HG03064 (cell line): Measurements from ENCODE around the gene COL5A1.
"Not testable (repeated sequence)": the region's sequence is repeated elsewhere in the genome, so short reads cannot be mapped to it uniquely, and the experiment has no call there.

Experiments used
- ATAC-seq: cut with Tn5 transposase; IDR thresholded peaks from one replicate; pipeline ENCODE4 v1.9.1; 2021; ENCODE audit warnings: low read depth; ENCODE audit not compliant: unreplicated experiment

Gene COL5A1

GRCh38 chr9:134670851-134671281, 29.3 kb downstream of the COL5A1 start:
- no peak for ATAC-seq

- no peak for ATAC-seq
Observed at GRCh38 chr9:134671341-134672113, 29.9 kb downstream of the COL5A1 start.

GRCh38 chr9:134676361-134676760, 34.8 kb downstream of the COL5A1 start:
- ATAC-seq = no peak

- no peak for ATAC-seq
Observed at GRCh38 chr9:134676886-134677285, 35.3 kb downstream of the COL5A1 start.

- no peak for ATAC-seq
Observed at GRCh38 chr9:134677743-134678142, 36.1 kb downstream of the COL5A1 start.

GRCh38 chr9:134678206-134678605, 36.6 kb downstream of the COL5A1 start:
- ATAC-seq = no peak

GRCh38 chr9:134678666-134679443, 37.3 kb downstream of the COL5A1 start:
- ATAC-seq = no peak

GRCh38 chr9:134679616-134680392, 38.2 kb downstream of the COL5A1 start:
- no peak for ATAC-seq

GRCh38 chr9:134680393-134681060, 38.9 kb downstream of the COL5A1 start:
- no peak for ATAC-seq

- no peak for ATAC-seq
Observed at GRCh38 chr9:134681061-134681661, 39.6 kb downstream of the COL5A1 start.

- ATAC-seq = no peak
Observed at GRCh38 chr9:134682026-134682425, 40.4 kb downstream of the COL5A1 start.

GRCh38 chr9:134682651-134683364, 41.2 kb downstream of the COL5A1 start:
- ATAC-seq = no peak

GRCh38 chr9:134683714-134684374, 42.2 kb downstream of the COL5A1 start:
- no peak for ATAC-seq

- ATAC-seq = no peak
Observed at GRCh38 chr9:134684375-134684723, 42.7 kb downstream of the COL5A1 start.

GRCh38 chr9:134684941-134685340, 43.3 kb downstream of the COL5A1 start:
- not testable (repeated sequence) for ATAC-seq

GRCh38 chr9:134685784-134686183, 44.2 kb downstream of the COL5A1 start:
- ATAC-seq = no peak

- ATAC-seq = no peak
Observed at GRCh38 chr9:134686896-134687295, 45.3 kb downstream of the COL5A1 start.

- ATAC-seq = no peak
Observed at GRCh38 chr9:134687556-134687955, 46.0 kb downstream of the COL5A1 start.

GRCh38 chr9:134688231-134688630, 46.6 kb downstream of the COL5A1 start:
- ATAC-seq = no peak
